ENCODE data around the gene HS3ST4.

Gene HS3ST4

DNA sequence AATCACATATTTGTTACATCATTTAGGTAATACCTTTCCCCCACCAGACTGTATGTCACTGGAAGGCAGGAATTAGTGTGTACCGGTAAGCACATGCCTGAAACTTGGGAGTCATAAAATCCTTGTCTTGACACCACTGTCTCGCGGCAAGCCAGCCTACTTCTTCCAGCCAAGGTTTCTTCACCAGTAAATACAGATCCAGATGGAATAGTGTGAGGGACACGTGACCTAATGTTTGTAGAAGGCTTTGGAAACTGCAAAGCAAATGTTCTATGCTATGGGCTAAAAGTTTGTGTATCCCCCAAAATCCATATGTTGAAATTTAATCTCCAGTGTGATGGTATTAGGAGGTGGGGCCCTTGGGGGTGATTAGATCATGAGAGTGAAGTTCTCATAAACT is 126.1 kb downstream of the HS3ST4 start:
- no peak for DNase-seq

DNA sequence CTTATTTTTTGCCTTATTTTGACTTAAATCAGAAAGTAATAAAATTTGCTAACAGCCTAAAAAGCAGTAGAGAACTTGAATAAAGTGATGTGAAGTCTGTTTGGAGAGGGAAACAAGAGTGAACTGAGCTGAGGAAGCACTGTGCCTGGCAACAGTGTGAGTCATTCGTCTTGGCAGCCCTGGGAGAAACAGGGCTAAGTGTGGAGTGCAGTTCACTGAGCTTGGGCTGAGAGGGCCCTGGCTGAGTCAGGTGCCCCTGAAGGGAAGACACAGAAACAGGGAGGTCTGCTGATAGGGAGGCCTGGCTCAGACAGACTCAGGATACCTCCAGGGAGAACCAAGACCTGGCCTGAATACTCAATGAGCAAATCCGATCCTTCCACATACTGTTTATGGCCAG is 132.1 kb downstream of the HS3ST4 start:
- DNase-seq = peak in 13 of 56 donors; percentile 1 to 27 (median 4)

DNA sequence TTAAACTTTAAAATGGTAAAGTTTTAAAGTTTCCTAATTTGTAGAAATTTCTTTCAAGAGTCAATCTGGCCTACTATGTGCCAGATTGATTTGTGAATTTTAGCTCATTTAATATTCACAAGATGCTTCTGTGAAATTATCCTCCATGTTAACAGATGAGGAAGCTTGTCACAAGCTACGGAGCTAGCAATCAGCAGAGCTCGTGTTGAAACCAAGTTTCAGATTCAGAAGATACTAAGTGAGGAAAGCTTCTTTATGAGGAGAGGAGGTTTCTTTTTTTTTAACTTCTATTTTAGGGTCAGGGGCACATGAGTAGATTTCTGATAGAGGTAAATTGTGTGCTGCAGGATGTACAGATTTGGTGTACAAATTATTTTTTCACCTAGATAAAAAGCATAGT is 135.9 kb downstream of the HS3ST4 start:
- DNase-seq = no peak

DNA sequence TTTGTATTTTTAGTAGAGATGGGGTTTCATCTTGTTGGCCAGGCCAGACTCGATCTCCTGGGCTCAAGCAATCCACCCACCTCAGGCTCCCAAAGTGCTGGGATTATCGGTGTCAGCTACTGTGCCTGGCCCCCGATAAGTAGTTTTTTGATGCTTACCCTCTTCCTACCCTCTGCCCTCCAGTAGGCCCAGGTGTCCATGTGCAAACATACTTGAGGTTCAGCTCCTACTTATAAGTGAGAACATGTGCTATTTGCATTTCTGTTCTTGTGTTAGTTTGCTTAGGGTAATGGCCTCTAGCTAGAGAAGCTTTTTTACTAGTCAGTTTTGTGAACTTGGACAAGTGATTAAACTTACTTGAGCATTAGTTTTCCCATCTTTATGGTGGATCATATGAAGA is 136.8 kb downstream of the HS3ST4 start:
- DNase-seq = no peak

GRCh38 chr16:25832291-25832690 is 140.5 kb downstream of the HS3ST4 start:
- DNase-seq = no peak

- no peak for DNase-seq
These were observed 142.3 kb downstream of the HS3ST4 start for GRCh38 chr16:25834101-25834500.

DNA sequence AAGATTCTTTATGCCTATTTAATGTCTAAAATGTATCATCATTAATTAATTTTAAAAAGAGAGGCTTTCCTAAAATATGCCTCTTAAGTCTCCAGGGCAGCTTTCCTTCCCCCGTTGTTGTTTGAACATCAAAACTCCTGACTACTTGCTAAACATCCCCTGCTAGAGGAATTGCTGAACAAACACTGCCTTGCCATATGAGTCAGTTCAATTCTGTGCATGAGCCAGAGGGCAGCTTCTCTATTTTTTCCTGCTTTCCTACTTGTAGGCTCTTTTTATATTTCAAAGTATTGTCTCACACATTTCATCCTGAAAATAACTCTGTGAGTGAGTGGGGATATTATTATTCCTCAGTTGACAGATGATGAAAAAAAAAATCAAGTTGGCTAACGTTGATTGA is 143.4 kb downstream of the HS3ST4 start:
- no peak for DNase-seq

DNA sequence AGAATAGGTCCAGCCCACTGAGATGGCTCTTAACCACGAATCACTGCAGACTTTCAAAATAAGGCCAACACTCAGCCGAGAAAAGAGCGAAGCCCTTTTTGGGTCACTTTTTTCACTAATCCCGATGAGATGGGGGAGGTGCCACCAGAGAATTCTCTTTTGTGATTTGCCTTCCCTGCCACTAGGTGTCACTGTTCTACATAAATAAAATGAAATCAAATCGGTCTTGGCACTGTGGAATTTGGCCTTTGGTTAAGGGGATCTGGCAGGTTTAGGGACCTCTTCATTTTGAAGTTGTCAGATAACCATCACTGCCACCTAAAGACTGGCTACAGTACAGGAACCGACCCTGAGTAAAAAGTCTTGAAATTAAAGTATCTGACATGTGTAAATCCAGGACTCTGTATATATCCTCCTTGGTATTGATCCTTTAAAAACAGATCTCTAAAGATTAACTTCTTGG is 147.0 kb downstream of the HS3ST4 start:
- DNase-seq = peak in 24 of 56 donors; percentile 1 to 27 (median 7)

GRCh38 chr16:25841761-25842160 is 150.0 kb downstream of the HS3ST4 start:
- DNase-seq = no peak

- no peak for DNase-seq
These were observed 154.1 kb downstream of the HS3ST4 start for GRCh38 chr16:25845901-25846300.

DNA sequence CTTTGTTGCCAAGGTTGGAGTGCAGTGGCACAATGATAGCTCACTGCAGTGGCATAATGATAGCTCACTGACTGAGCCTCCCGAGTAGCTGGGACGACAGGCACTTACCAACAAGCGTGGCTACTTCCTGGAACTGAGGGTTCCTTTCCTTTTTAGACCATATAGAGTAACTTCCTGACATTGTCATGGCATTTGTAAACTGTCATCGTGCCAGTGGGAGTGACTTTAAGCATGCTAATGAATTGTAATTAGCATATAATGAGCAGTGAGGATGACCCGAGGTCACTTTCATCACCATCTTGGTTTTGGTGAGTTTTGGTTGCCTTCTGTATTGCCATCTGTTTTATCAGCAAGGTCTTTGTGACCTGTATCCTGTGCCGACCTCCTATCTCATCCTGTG is 162.4 kb downstream of the HS3ST4 start:
- DNase-seq = no peak

DNA sequence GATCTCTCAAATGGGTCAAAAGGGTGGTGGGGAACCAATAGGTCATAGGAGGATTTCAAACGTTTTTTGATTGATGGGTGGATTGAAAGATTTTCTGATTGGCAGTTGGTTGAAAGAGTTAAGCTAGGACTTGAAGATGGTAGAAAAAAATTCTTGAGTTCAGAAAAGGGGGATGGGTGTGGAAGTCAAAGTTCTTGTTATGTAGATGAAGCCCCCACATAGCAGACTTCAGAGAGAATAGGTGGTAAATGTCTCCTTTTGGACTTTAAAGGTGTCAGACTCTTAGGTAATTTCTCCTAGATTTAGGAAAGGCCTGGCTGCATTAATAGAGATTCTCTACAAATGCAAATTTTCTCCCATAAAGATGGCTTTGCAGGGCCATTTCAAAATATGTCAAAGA is 163.3 kb downstream of the HS3ST4 start:
- no peak for DNase-seq

- DNase-seq = no peak
These were observed 164.1 kb downstream of the HS3ST4 start for GRCh38 chr16:25855818-25856217.

DNA sequence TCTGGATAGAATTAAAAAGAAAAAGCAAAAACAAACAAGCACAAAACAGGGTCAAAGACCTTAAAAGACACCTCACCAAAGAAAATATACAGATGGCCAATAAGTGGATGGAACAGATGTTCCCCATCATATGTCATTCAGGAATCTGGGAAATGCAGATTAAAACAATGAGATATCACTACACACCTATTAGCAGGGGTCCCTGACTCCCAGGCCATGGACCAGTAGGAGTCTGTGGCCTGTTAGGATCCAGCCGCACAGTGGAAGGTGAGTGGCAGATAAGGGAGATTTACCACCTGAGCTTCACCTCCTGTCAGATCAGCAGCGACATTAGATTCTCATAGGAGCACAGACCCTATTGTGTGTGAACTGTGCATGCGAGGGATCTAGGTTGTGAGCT is 167.9 kb downstream of the HS3ST4 start:
- no peak for DNase-seq

- no peak for DNase-seq
These were observed 175.3 kb downstream of the HS3ST4 start for GRCh38 chr16:25867041-25867440.

DNA sequence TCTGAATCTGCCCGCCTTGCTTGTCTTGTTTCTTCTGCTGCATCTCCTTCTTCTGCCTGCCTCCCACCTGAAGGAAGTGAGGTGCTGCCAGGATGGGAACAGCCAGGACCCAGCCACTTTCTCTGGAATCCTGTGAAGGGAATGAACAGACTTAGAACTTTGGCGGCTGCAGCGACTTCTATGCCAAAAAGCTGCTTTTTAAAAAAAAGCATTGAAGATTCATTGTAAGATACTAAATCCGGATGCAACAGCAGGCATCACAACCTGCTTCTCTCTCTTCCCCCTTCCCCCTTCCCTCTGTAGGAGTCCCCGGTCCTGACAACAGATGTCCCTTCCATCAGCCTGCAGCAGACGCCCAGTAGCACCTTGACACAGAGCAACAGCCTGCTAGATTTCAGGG is 176.3 kb downstream of the HS3ST4 start:
- DNase-seq = no peak

GRCh38 chr16:25868706-25869370 is 177.1 kb downstream of the HS3ST4 start:
- DNase-seq = no peak

GRCh38 chr16:25872369-25873070 is 180.8 kb downstream of the HS3ST4 start:
- no peak for DNase-seq

- DNase-seq = no peak
These were observed 182.4 kb downstream of the HS3ST4 start for GRCh38 chr16:25874196-25874595.

- no peak for DNase-seq
These were observed 184.3 kb downstream of the HS3ST4 start for GRCh38 chr16:25875956-25876598.

- DNase-seq = no peak
These were observed 185.3 kb downstream of the HS3ST4 start for GRCh38 chr16:25877103-25877502.

DNA sequence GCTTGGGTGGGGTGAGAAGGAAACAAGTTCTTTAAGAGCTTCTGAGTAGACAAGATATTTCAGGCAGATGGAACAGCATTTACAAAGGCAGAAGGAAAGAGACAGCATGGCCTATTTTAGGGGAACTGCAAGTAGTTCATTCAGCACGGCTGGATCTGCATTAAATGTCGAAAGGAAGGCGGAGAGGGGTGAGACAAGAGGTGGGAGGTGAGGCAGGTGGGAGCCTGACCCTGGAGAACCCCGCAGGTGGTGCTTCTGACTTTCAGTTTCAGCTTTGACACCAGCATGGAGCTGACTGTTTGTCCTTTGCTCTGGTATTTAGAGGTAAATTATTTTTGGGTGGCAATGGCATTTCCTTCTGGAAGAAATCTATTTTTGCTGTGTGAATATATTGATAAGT is 194.8 kb downstream of the HS3ST4 start:
- no peak for DNase-seq

DNA sequence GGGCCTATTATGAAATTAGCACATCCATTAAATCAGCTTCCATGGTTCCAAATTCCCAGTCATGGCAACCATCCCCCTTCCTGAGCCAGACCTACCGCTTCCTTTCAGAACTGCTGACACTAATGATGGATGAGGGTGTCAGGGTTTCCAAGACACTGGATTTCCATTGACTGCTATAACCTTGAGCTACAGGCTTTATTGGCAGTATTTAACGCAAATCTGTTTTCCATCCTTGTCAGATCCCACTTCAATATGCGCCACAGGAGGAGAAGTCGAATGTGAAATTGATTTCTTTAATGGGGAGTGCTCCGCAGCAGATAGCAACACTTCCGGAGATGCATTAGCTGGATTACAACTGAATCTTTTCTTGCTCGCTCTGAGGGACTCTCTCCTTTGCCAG is 197.1 kb downstream of the HS3ST4 start:
- DNase-seq = no peak
